ENCODE data around the gene TRAPPC14.

- no peak for TF ChIP-seq CTCF (tag by site-specific recombination; IDR thresholded peaks at IDR 0.05)
- no peak for TF ChIP-seq INSM2 (tag by site-specific recombination; IDR thresholded peaks at IDR 0.05)
- TF ChIP-seq ZNF121 (tag by site-specific recombination; IDR thresholded peaks at IDR 0.05), result no peak
- no peak for TF ChIP-seq ZNF398 (tag by site-specific recombination; IDR thresholded peaks at IDR 0.05)
- no peak for TF ChIP-seq TRIM28 (IDR thresholded peaks at IDR 0.05; ENCODE audit: borderline replicate concordance, low read length)
- TF ChIP-seq ZBTB26 (tag by site-specific recombination; optimal IDR thresholded peaks at IDR 0.05), result no peak
- TF ChIP-seq ZNF645 (tag by site-specific recombination; IDR thresholded peaks at IDR 0.05), result no peak
- TF ChIP-seq ZBTB11 (tag by site-specific recombination; conservative IDR thresholded peaks at IDR 0.05; ENCODE audit: low read depth), result no peak
- TF ChIP-seq ZNF37A (tag by site-specific recombination; IDR thresholded peaks at IDR 0.05), result no peak
- TF ChIP-seq REST (tag by site-specific recombination; IDR thresholded peaks at IDR 0.05), result no peak
Measured at GRCh38 chr7:100191775-100192174, 33.3 kb upstream of the TRAPPC14 start.

Data from HEK293 (cell line).